Gastrocnemius medialis (tissue), 4 donors: ENCODE data around the gene GNA15. TPM values are rescaled to one million over a fixed set of nuclear protein-coding genes. Genes with fewer than 3 reads are reported as not detected.

Experiments
- ATAC-seq, 2 donors: fragments of 150-250 bp; one replicate each; pipeline ENCODE4 v1.9.1; 2016
- DNase-seq, 2 donors: peaks; one replicate each; pipeline ENCODE4 v3.0.0-alpha.2; 2019
- H3K27ac ChIP-seq, 4 donors: fragments of 200-600 bp; sonication (generic); 1 replicate in 1 of 4; 2 replicates in 3 of 4; pipeline ENCODE4 v1.5.1; 2016 to 2018; ENCODE audit warnings: mild to moderate bottlenecking in 2 of 4, moderate library complexity in 1 of 4
- H3K27me3 ChIP-seq, 3 donors: fragments of 200-600 bp; sonication (generic) in 2 of 3; 1 replicate in 1 of 3; 2 replicates in 2 of 3; pipeline versions ENCODE4 v1.5.1 to v1.6.0; 2016 to 2019; ENCODE audit warnings: mild to moderate bottlenecking in 1 of 3, moderate library complexity in 1 of 3
- H3K36me3 ChIP-seq, 2 donors: fragments of 200-600 bp; sonication (generic) in 1 of 2; one replicate each; pipeline ENCODE4 v1.5.1; 2017 to 2018
- H3K4me1 ChIP-seq, 2 donors: fragments of 200-600 bp; sonication (generic) in 1 of 2; one replicate each; pipeline ENCODE4 v1.5.1; 2016 to 2017; ENCODE audit warnings: mild to moderate bottlenecking in 2 of 2
- H3K4me3 ChIP-seq, 4 donors: fragments of 200-600 bp; sonication (generic) in 3 of 4; 1 replicate in 1 of 4; 2 replicates in 3 of 4; pipeline ENCODE4 v1.5.1; 2016 to 2019; ENCODE audit warnings: mild to moderate bottlenecking in 2 of 4
- H3K9me3 ChIP-seq, 3 donors: fragments of 200-600 bp; sonication (generic) in 2 of 3; 1 replicate in 1 of 3; 2 replicates in 2 of 3; pipeline ENCODE4 v1.5.1; 2016 to 2019
- CTCF ChIP-seq, 5 experiments: fragments of 450-650 bp in 3 of 5; fragments of 200-600 bp in 2 of 5; sonication (generic) in 2 of 5; IDR thresholded peaks in 4 of 5; conservative IDR thresholded peaks in 1 of 5; 1 replicate in 4 of 5; 2 replicates in 1 of 5; pipeline ENCODE4 v1.5.1; 2016 to 2019; ENCODE audit warnings: antibody characterized with exemption in 5 of 5, mild to moderate bottlenecking in 3 of 5, moderate library complexity in 3 of 5
- POLR2A ChIP-seq, 2 donors: fragments of 450-650 bp; IDR thresholded peaks; one replicate each; pipeline ENCODE4 v1.6.1; 2017; ENCODE audit warnings: antibody characterized with exemption in 2 of 2, mild to moderate bottlenecking in 2 of 2, moderate library complexity in 2 of 2
- in situ Hi-C, 4 donors: fragments of 200-750 bp; cut with MboI; loops; one replicate each; pipeline versions ENCODE4 v1.15.0 to v1.8.0; 2017; ENCODE audit warnings: low sequenced_read_pairs in 4 of 4
- intact Hi-C: fragments of 100-400 bp; cut with DNase I; formaldehyde crosslinking; loops from one replicate; pipeline ENCODE4 v1.15.1; 2023; ENCODE audit warnings: low total_unique reads
- total RNA-seq, 4 donors: library from RNA; depleted of rRNA; stranded (reverse); fragments of >200 nt; gene quantifications; one replicate each; pipeline versions ENCODE4 v1.1.0 to v1.2.3, GENCODE V29; 2016

The GNA15 gene
- total RNA-seq, 4 donors from 2014 or later = 0.51 to 1.2 (median 0.81) TPM

GRCh38 chr19:3159565-3159964 lies 23.7 kb downstream of the GNA15 start:
- intact Hi-C loops = no loop called here
- no peak overlapping the region for H3K27ac ChIP-seq
- no peaks in the 10 kb centered on the region for H3K9me3 ChIP-seq
- in situ Hi-C loops = loop anchor here in 1 of 4 donors (25.0 kb wide), 1 partner anchor 197 kb away; no protein-coding TSS in a partner anchor
- DNase-seq (no peak), ATAC-seq (no peak)
- no peak for TF ChIP-seq CTCF (IDR thresholded peaks at IDR 0.05 in 4 of 5, conservative IDR thresholded peaks at IDR 0.05 in 1 of 5)
- TF ChIP-seq POLR2A (IDR thresholded peaks at IDR 0.05) = no peak
- H3K4me3 ChIP-seq = no peak overlapping the region
- no peaks in the 10 kb centered on the region for H3K36me3 ChIP-seq
- H3K4me1 ChIP-seq = no peaks in the 10 kb centered on the region
- no peaks in the 10 kb centered on the region for H3K27me3 ChIP-seq

- Histone ChIP-seq H3K36me3 (no peaks in the 10 kb centered on the region), H3K9me3 (no peaks in the 10 kb centered on the region), H3K4me3 (no peak overlapping the region), H3K4me1 (no peaks in the 10 kb centered on the region), H3K27me3 (no peaks in the 10 kb centered on the region), H3K27ac (no peak overlapping the region)
- in situ Hi-C loops = loop anchor here in 3 of 4 donors (5.0 to 25.0 kb wide), 4 partner anchors 198 to 275 kb away; no protein-coding TSS in a partner anchor
- TF ChIP-seq POLR2A (IDR thresholded peaks at IDR 0.05) = no peak
- TF ChIP-seq CTCF (IDR thresholded peaks at IDR 0.05 in 4 of 5, conservative IDR thresholded peaks at IDR 0.05 in 1 of 5) = no peak
- DNase-seq (no peak), ATAC-seq (no peak)
- intact Hi-C loops = no loop called here
These were observed 24.4 kb downstream of the GNA15 start for GRCh38 chr19:3160219-3160618.

- Histone ChIP-seq H3K4me3 (no peak overlapping the region), H3K27ac (no peak overlapping the region), H3K27me3 (no peaks in the 10 kb centered on the region), H3K9me3 (no peaks in the 10 kb centered on the region), H3K36me3 (no peaks in the 10 kb centered on the region), H3K4me1 (no peaks in the 10 kb centered on the region)
- DNase-seq (no peak), ATAC-seq (no peak)
- no peak for TF ChIP-seq CTCF (IDR thresholded peaks at IDR 0.05 in 4 of 5, conservative IDR thresholded peaks at IDR 0.05 in 1 of 5)
- TF ChIP-seq POLR2A (IDR thresholded peaks at IDR 0.05) = no peak
- intact Hi-C loops (no loop called here), in situ Hi-C loops (loop anchor here in 3 of 4 donors (5.0 to 25.0 kb wide), 4 partner anchors 199 to 277 kb away; no protein-coding TSS in a partner anchor)
These were observed 25.6 kb downstream of the GNA15 start for GRCh38 chr19:3161453-3161852.

- in situ Hi-C loops = loop anchor here in 3 of 4 donors (5.0 to 25.0 kb wide), 4 partner anchors 200 to 278 kb away; no protein-coding TSS in a partner anchor
These were observed 26.8 kb downstream of the GNA15 start for GRCh38 chr19:3162418-3163229.

More at GRCh38 chr19:3162418-3163229, 26.8 kb downstream of the GNA15 start:
- no peak overlapping the region for H3K4me3 ChIP-seq
- TF ChIP-seq CTCF (IDR thresholded peaks at IDR 0.05 in 4 of 5, conservative IDR thresholded peaks at IDR 0.05 in 1 of 5) (no peak), POLR2A (IDR thresholded peaks at IDR 0.05) (no peak)
- ATAC-seq (no peak), DNase-seq (no peak)
- no peaks in the 10 kb centered on the region for H3K9me3 ChIP-seq
- H3K27ac ChIP-seq = no peak overlapping the region
- no peaks in the 10 kb centered on the region for H3K36me3 ChIP-seq
- H3K27me3 ChIP-seq = no peaks in the 10 kb centered on the region
- H3K4me1 ChIP-seq = no peaks in the 10 kb centered on the region
- intact Hi-C loops = loop anchor here (2.0 kb wide), 3 partner anchors 16 to 276 kb away; no protein-coding TSS in a partner anchor
